Measurements from ENCODE around the gene CD3D. TPM values are rescaled to one million over a fixed set of nuclear protein-coding genes. Genes with fewer than 3 reads are reported as not detected.

CD3D gene
- total and polyA plus RNA-seq, 2 of the 4 experiments (the other 2 are of a cell fraction) = not detected

DNA sequence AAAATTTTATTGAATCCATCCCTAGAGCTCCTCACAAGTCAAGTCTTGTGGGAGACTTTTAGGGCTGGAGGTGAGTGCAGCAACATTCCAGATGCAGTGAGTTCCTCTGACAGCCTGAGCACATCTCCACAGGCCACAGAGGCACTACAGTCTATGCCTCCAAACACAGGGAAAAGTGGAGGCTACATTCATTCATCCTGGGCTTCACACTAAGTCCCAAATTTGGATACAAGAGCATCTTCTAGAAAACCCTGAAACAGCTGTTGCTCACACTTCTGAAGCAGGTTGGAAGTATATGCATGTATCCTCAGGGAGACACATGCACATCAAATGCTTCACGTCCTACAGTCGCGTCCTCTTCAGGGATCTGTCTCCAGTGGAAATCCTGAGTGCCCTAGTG is 1.2 kb downstream of the CD3D start:
- no peak overlapping the region for H3K23ac ChIP-seq (ENCODE audit: low read depth, low read length)
- H3K4me2 ChIP-seq (ENCODE audit: low read depth, low read length) = no peak overlapping the region
- no CpG with 5 or more reads among the region's 3 CpGs for WGBS, 2 experiments (ENCODE audit: extremely low coverage in 2 of 2, insufficient read length in 1 of 2)
- H4K20me1 ChIP-seq (ENCODE audit: insufficient read depth, low read length) = no peaks in the 10 kb centered on the region
- no peak overlapping the region for H4K8ac ChIP-seq (ENCODE audit: low read depth in 2 of 2, low read length in 2 of 2)
- no peaks in the 10 kb centered on the region for H3K36me3 ChIP-seq (ENCODE audit: control insufficient read depth, insufficient read depth, low read length)
- TF ChIP-seq FOS (IDR thresholded peaks at IDR 0.05; ENCODE audit: low read depth, low read length) (no peak), RCOR1 (IDR thresholded peaks at IDR 0.05; ENCODE audit: insufficient replicate concordance, low read length) (no peak), CEBPB (IDR thresholded peaks at IDR 0.05; ENCODE audit: low read depth, low read length) (no peak), POLR2A (IDR thresholded peaks at IDR 0.05; ENCODE audit: low read depth, low read length) (no peak), RAD21 (IDR thresholded peaks at IDR 0.05; ENCODE audit: low read length) (no peak), BHLHE40 (IDR thresholded peaks at IDR 0.05; ENCODE audit: low read depth, low read length) (no peak), CHD1 (IDR thresholded peaks at IDR 0.05; ENCODE audit: low read depth, low read length) (no peak), MAFK (IDR thresholded peaks at IDR 0.05; ENCODE audit: low read depth, low read length) (no peak), NFE2L2 (IDR thresholded peaks at IDR 0.05; ENCODE audit: low read depth, low read length) (no peak), MAZ (IDR thresholded peaks at IDR 0.05; ENCODE audit: borderline replicate concordance, low read depth, low read length) (no peak)
- TF ChIP-seq, protein P1, sequence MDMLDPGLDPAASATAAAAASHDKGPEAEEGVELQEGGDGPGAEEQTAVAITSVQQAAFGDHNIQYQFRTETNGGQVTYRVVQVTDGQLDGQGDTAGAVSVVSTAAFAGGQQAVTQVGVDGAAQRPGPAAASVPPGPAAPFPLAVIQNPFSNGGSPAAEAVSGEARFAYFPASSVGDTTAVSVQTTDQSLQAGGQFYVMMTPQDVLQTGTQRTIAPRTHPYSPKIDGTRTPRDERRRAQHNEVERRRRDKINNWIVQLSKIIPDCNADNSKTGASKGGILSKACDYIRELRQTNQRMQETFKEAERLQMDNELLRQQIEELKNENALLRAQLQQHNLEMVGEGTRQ (IDR thresholded peaks at IDR 0.05; ENCODE audit: low read depth, low read length) = no peak
- TF ChIP-seq, protein P2, sequence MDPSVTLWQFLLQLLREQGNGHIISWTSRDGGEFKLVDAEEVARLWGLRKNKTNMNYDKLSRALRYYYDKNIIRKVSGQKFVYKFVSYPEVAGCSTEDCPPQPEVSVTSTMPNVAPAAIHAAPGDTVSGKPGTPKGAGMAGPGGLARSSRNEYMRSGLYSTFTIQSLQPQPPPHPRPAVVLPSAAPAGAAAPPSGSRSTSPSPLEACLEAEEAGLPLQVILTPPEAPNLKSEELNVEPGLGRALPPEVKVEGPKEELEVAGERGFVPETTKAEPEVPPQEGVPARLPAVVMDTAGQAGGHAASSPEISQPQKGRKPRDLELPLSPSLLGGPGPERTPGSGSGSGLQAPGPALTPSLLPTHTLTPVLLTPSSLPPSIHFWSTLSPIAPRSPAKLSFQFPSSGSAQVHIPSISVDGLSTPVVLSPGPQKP (IDR thresholded peaks at IDR 0.05; ENCODE audit: borderline replicate concordance, low read depth, low read length) = no peak
- H4K5ac ChIP-seq (ENCODE audit: low read depth, low read length) = no peak overlapping the region
- no peaks in the 10 kb centered on the region for H3K4me1 ChIP-seq (ENCODE audit: control insufficient read depth, insufficient read depth, low read length)
- ATAC-seq (ENCODE audit: low read depth) (no peak), DNase-seq (no peak)
- H3K9me3 ChIP-seq (ENCODE audit: control insufficient read depth, insufficient read depth, low read length) = no peaks in the 10 kb centered on the region
- in situ Hi-C loops (cut with MboI; ENCODE audit: low sequenced_read_pairs) = no loop called here
- ChIA-PET CTCF (interaction anchor here (0.6 kb wide), 1 partner anchor 143 kb away, joined by 3 read pairs; no protein-coding TSS in a partner anchor), POLR2A (ENCODE audit: unreplicated experiment) (no interaction called here)
- no peak overlapping the region for H2BK20ac ChIP-seq (ENCODE audit: low read depth, low read length)
- no peak overlapping the region for H3K27ac ChIP-seq (ENCODE audit: insufficient read depth, low read length)
- dilution Hi-C loops (cut with HindIII; ENCODE audit: low sequenced_read_pairs, unreplicated experiment) = no loop called here
- H2BK5ac ChIP-seq (ENCODE audit: low read depth, low read length, poor library complexity, severe bottlenecking) = no peak overlapping the region
- no peak overlapping the region for H2AFZ ChIP-seq (replicated peaks; ENCODE audit: low read length, poor library complexity)
- no peaks in the 10 kb centered on the region for H3K9me1 ChIP-seq (ENCODE audit: insufficient read depth, low read length)
- no peak overlapping the region for H3K4ac ChIP-seq (ENCODE audit: low read depth, low read length)
- H3K9ac ChIP-seq (ENCODE audit: low read depth, low read length) = no peak overlapping the region
- BruUV-seq (replicated peaks) = no TSS peak
- no peaks in the 10 kb centered on the region for H3K79me1 ChIP-seq (ENCODE audit: low read depth in 1 of 2, low read length in 2 of 2)
- no peak overlapping the region for H3K18ac ChIP-seq (ENCODE audit: low read depth, low read length)
- H2BK15ac ChIP-seq (ENCODE audit: low read depth, low read length) = no peak overlapping the region
- H3K14ac ChIP-seq (replicated peaks; ENCODE audit: low read depth, low read length) = no peak overlapping the region
- H2AK5ac ChIP-seq (ENCODE audit: low read depth, low read length) = no peak overlapping the region
- H3K4me3 ChIP-seq (ENCODE audit: insufficient read depth, low read depth, low read length) = no peak overlapping the region
- H3K27me3 ChIP-seq (ENCODE audit: control insufficient read depth, insufficient read depth, low read length) = peaks cover 15% of the 10 kb centered on the region
- H4K91ac ChIP-seq (ENCODE audit: insufficient read depth, low read depth, low read length) = no peak overlapping the region
- intact Hi-C loops (cut with micrococcal nuclease) = no loop called here
- no peak overlapping the region for H3K56ac ChIP-seq (ENCODE audit: extremely low read depth, insufficient read depth, low read length)
- no peak overlapping the region for H2AK9ac ChIP-seq (replicated peaks; ENCODE audit: low read depth, low read length, poor library complexity)
- H2BK120ac ChIP-seq (ENCODE audit: low read depth, low read length) = no peak overlapping the region
